Right kidney (tissue), 1 donor: ENCODE measurements around the gene LAMA1.
"Not testable (repeated sequence)": the region's sequence is repeated elsewhere in the genome, so short reads cannot be mapped to it uniquely, and the experiment has no call there.

Experiments
- DNase-seq: peaks from one replicate; pipeline ENCODE4 v3.0.0-alpha.2; 2016

The LAMA1 gene

DNA sequence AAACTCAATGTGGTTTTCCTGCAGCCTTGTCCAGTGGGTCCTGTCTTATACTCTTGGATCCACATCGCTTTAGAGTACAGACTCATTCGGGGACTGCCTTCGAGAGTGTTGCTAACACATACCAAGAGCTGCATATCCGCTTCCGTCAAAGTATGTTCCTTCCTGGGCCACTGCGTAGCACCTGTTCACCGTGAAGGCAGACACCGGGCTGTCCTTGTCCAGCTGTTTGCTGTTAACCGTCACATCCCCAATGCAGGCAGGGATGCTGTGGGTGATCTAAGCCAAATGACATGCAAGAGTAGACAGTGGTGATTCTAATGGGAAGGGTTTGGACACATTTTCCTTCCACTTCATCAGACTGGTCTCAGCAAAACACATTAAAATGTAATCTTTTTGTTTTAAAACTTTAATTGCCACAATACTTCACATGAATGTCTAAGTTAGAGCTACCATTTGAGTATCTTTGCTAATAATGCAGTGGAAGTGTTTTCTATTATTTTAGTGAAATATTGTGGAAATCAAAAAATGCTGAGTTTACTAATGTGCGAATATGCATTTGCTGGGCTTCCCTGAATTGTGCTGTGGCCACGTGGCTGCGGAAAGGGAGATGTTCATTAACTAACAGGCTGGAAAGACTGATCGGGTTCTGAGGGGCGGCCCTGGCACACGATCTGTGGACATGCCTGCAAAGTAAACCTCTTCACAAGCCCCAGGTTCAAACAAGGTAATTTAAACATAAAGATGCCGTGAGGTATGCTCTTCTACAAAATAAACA lies 169.1 kb downstream of the LAMA1 start:
- DNase-seq, result no peak

DNA sequence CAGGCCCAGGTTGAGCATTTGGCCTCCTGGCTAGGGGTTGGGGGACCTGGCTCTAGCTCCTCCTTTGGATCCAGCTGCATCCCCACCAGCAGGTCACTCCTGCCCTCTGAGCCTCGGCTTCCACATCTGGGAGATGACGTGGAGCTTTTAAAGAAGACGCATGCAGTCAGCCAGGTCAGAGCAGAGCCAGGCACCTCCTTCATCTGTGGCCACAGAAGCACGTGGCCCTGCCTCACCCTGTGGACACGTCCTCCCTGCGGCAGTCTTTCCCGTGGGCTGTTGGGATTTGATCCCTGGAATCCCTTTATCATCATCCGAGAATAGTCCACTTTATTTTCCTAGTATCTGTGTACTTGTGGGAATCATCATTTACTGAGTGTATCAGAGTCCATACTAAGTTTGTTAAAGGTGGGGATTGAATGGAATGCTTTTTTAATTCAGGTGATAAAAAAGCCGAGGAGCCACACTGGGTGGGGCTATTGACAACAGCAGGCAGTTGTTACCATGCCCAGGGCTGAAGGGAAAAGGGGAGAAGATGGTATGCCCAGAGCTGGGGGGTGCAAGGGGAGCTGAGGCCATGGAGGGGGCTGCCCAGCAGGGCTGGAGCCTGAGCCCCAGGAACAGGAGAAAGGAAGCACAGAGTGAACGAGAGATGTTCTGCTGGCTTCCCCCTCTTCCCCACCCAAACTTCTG lies 170.1 kb downstream of the LAMA1 start:
- DNase-seq, result no peak

DNA sequence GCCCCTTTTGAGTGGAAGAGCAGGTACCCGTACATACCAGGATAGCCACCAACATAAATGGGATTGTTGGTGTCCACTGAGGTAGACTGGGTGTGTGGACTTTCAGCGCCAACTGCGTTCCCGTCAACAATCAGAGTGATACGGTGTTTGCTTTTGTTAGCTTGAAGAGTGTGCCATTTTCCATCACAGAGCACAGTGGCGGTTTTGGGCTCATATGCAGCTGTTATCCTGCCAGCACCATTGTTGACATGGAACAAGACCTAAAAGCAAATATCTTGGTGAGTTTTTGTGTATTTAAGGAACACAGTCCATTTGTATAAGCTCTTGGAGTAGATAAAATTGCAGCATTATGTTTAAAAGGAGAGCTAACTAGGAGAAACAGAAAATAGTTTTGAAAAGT lies 174.5 kb downstream of the LAMA1 start:
- DNase-seq, result no peak

DNA sequence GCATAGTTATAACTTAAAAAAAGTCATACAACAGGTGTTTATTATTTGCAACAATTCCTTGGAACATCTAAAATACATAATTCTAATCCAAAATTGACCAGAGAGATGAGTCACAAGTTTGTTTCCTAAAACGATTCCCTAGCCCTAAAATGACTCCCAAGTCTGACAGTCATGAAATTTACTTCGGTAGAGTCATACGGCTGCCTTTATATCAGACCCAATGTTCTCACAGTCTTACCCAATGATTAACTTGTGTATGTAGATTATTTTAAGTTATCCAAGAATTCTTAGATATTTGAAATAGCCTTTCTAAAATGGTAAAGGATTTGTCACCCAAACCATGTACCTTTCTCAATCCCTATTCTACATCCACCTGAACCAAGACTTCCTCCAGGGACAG lies 174.9 kb downstream of the LAMA1 start:
- DNase-seq, result no peak

DNA sequence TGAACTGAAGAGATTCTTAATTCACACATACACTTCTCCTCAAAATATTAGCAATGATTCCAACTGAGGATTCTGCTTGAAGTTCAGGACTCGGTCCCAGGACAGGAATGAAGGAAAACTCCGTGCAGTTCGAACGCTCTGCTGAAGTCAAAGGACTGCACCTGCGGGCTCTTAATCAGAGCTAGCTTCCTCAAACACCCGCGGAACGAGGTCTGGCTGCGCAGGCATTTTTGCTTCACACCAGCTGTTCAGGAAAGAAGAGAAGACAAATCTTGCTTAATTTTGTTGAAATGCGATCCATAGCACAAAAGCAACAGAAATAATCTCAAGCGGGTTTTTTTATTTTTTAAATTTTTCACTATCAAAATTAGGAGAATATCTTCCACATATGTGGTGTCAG lies 175.6 kb downstream of the LAMA1 start:
- no peak for DNase-seq

DNA sequence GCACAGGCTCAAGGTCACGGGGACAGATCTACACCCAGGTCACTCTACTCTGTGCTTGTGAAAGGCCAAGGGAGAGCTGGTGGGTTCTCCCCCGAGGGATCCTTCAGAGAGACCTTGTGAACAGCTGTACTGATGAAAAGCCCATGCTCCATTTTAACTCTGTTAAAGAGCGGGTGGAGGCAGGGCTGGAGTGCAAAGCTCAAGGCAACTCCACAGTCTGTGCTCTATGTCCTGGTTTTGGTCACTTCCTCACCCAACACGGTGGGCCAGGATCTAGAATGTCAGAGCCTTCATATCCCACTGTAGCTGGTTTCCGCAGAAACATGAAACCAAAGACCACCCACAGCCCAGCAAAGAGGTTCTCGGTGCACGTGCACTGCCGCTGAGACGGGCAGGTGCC lies 177.1 kb downstream of the LAMA1 start:
- no peak for DNase-seq

DNA sequence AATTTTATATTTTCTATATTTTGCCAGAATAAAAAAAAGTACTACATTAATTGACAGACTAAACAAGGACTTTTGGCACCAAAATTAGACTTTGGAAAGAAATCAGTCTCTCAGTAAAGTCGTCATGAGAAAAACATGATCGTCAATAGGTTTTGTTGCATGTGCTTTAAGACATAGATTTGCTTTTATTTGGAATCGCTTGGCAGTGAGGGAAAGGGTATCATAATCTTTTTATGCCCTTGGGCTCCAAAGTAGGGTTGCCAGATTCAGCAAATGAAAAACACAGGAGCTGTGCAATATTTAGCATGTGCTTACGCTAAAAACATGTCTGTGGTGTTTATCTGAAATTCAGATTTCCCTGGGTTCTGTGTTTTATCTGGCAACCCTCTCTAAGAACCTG lies 177.6 kb downstream of the LAMA1 start:
- no peak for DNase-seq

DNA sequence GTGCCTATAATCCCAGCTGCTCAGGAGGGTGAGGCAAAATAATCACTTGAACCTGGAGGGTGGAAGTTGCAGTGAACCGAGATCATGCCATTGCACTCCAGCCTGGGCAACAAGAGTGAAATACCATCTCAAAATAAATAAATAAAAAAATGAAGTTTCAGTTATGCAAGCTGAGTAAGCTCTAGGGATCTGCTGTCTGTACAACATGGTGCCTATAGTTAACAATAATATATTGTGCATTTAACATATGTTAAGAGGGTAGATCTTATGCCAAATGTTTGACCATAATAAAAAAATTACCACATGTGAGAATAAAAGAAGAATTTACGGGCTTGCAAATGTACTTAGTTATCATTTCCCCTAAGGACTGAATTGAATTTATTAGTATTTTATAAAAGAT lies 179.2 kb downstream of the LAMA1 start:
- DNase-seq, result not testable (repeated sequence)

DNA sequence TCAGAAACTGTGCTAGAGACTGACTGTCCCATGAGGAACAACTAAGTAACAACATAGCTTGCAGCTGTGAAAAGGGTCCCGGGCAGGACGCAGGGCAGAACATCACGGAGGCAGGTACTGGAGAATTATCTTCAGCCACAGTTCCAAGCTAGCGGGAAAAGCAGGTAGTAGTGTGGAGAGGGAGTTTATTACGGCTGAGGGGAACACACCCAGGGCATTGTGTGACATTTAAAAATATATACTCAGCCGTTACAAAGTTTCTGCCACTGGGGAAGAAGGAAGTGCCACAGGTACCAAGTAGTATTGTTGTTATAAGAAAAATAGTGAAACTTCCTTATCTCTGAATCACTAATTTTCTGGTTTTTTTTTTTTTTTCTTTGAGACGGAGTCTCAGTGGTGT lies 179.6 kb downstream of the LAMA1 start:
- no peak for DNase-seq

DNA sequence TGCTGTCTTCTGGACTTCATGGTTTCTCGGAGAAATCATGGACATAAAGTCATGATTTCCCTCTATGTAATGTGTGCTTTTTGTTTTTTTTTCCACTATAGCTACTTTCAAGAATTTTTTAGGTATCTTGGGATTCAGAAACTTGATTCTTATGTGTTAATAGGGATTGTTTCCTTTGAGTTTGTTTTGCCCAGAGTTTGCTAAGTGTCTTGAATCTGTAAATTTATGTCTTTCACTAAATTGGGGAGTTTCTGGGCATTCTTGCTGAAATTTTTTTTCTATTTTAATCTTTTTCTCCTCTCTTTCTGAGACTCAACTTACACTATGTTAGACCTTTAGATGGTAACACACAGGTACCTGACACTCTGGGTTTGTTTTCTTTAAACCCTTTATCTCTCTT lies 182.7 kb downstream of the LAMA1 start:
- no peak for DNase-seq

DNA sequence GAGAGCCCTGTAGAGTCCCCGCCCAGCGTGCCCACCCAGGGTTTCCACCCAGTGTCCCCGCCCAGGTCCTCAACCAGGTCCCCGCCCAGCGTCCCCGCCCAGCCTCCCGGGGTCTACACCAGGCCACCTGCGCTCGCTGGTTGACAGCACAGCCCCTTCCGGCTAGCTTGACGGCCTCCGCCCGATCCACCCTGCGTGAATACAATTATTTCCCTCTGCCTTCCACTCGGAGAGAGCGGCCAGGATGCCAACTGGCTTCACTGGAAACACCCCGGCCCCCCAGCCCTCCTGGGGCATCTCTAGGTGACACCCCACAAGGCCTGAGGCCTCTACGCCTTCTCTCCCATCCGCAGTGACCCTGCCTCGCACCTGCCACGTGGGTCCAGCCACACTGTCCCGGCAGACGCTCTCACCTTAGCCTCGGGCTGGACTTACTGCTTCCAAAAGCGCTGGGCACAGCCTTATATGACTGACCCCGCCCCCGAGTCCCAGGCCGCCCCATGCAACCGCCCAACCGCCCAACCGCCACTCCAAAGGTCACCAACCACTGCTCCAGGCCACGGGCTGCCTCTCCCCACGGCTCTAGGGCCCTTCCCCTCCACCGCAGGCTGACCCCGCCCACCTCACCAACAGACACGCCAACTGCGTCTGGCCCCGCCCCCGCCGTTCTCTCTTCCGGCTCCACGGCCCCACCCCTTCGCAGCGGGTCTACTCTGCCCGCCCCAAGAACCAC lies 188.1 kb downstream of the LAMA1 start:
- no peak for DNase-seq

DNA sequence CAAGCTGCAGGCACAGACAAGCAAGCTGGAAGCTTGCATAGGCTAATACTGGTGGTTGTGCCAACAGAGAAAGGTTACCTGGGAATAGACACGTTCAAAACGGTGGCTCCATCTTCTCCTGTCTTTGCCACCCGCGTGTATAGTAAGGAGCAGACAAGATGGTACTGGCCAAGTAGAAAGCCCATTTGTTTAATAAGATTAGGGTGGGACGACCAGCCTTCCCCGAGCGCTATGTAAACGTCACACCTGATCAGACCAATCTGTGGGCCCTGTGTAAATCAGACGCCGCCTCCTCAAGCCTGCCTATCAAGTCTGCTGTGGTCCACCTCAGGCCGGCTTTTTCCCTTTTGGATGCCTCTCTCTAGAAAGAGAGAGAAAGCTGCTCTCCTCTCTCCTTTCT lies 189.2 kb downstream of the LAMA1 start:
- DNase-seq, result no peak

DNA sequence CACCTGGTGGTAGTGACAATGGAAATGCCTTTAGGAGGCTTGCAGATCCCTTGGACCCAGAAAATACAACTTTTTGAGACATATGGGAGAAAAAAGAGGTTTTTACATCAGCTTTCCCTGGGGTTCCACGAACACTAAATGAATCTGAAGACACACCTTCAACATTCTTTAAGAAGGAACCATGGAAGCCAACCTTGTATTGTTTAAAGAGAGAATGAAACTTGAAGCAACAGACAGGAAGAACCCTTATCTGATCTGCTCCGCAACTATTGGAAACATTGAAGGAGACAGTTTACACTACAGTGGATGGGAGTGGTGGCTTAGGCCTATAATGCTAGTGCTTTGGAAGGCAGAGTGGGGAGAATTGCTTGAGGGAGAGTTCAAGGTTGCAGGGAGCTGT lies 190.4 kb downstream of the LAMA1 start:
- DNase-seq, result no peak

DNA sequence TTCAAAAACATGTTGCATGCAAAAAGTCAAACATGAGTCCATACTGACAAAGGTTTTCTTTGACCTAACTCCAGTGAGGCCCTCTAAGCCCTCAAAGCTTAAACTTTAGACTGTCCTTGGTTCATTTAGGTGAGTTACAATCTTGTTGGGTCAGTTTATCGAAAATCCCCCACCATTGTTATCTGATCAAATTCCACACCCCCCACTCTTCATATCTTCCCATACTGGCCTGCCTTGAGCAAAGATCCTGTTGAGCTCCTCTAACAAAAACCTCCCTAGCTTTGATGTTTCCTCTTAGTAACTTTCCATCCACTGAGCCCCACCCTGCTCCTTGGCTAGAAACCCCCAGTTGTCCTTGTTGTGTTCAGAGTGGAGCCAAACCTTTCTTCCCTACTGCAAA lies 194.4 kb downstream of the LAMA1 start:
- DNase-seq, result no peak

DNA sequence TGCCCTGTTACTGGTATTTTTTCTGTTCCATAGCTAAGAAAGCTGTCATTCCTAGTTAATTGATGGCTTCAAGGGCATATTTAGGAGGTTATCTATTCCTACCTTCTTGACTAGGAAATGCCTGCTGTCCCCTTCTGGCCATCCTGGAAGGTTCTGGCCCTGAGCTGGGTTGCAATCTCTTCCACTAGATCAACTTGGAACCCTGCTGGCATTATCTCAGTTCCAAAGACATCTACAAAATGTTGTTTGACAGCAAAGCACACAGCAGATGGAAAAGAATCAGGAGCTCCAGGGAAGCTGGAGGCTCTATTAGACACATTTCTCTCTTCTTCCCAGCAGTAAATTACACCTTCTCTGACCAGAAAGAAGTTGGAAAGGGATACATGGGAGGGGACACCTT lies 196.0 kb downstream of the LAMA1 start:
- DNase-seq, result no peak

DNA sequence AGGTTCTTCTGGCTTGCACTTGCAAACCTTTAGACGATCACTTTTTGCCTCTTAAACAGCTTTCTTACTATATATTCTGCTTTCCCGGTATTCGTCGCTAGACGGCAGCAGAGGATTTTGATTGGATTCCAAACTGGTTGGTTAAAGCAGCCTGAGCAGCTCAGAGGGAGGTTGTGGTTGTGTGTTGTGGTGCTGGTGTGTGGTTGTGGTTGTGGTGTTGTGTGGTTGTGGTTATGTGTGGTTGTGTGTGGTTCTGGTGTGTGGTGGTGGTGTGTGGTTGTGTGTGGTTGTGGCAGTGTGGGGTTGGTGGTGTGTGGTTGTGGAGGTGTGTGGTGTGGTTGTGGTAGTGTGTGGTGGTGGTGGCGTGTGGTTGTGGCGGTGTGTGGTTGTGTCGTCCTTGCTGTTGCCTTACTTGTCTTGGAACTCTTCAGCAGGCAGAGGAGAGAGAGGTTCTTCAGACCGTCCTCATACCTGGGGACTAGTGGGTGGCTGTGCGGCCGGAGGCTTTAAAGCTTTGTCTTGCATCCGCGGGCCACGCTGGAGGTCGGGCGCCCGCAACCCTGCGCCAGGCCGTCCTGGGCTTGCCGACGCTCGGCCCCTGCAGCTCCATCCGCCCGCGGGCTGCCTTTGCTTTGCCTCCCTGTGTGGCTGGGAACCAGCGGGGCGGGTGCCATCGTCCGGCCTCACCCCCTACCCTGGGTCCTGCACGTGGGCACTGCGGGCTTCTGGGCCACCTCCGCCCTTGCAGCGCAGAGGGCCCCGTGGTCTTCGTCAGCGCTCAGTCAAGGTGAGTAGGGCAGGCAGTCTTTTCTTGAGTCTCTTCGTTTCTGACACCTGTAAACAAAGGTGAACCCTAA lies 197.3 kb downstream of the LAMA1 start:
- peak; percentile 33 for DNase-seq

DNA sequence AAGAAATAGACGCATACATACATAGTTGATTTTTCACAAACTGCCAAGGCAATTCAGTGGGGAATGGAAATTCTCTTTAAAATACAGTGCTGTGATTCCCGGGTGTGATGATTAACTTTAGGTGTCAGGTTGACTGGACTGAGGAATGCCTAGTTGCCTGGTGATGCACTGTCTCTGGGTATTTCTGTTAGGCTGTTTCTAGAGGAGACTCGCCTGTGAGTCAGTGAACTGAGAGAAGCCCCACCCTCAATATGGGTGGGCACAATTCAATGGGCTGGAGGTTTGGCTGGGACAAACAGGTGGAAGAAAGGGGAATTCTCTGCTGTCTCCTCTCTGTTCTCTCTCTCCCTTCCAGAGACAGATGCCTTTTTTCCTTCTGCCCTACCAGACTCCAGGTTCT lies 200.5 kb downstream of the LAMA1 start:
- no peak for DNase-seq

DNA sequence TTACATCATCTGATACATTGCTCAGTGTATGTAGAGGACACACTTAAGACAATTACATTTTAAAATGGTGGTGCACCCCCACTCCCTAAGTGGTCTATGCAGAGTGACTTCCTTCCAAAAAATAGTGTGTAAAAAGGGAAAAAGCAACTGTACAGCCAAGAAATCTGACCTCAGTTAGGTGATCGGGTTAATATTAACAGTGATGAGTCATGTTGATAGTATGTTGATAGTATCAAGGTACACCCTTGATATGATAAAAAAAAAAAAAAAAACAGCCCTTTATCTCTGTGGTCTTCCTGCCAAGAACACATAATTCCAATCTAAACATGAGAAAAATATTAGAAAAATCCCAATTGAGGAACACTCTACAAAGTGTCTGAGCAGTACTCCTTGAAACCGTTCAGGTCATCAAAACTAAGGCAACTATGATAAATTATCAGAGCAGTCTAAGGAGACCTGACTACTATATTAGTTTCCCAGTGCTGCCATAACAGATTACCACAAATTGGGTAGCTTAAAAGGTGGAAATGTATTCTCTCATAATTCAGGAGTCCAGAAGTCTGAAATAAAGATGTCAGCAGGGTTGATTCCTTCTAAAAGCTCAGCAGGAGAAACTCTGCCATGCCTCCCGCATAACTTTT lies 216.2 kb downstream of the LAMA1 start:
- DNase-seq, result no peak

DNA sequence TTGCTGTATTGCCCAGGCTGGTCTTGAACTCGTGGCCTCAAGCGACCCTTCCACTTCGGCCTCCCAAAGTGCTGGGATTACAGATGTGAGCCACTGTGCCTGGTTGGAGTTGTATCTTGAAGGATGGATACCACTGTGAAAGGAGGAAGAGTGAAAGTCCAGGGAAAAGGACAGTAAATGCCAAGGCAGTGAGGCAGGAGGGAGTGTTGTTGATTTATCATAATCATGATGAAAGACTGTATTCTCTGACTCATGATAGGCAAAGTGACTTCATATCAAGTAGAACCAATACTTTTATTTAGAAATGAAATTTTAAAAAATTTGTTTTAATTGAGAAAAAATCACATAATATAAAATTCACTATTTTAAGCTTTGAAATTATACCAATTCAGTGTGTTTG lies 225.8 kb downstream of the LAMA1 start:
- no peak for DNase-seq
